Fibroblast of lung (primary cell): ENCODE data around the gene CYYR1. TPM values are rescaled to one million over a fixed set of nuclear protein-coding genes. Genes with fewer than 3 reads are reported as not detected.

ENCODE experiments used
- DNase-seq, 2 donors: peaks; one replicate each; pipeline versions ENCODE4 v3.0.0 to v3.0.0-alpha.2; 2010; ENCODE audit warnings: low read depth in 2 of 2
- H2AFZ ChIP-seq: 2 replicates; pipeline ENCODE4 v1.5.1; 2012; ENCODE audit warnings: low read length, control low read depth, inconsistent platforms
- H3K27ac ChIP-seq: 2 replicates; pipeline ENCODE4 v1.5.1; 2011; ENCODE audit warnings: low read length, control low read depth; ENCODE audit not compliant: insufficient read depth
- H3K27me3 ChIP-seq: 2 replicates; pipeline ENCODE4 v1.5.1; 2011; ENCODE audit warnings: mild to moderate bottlenecking, low read length; ENCODE audit not compliant: control insufficient read depth, insufficient read depth
- H3K36me3 ChIP-seq: 2 replicates; pipeline ENCODE4 v1.5.1; 2011; ENCODE audit warnings: low read length; ENCODE audit not compliant: control insufficient read depth, insufficient read depth
- H3K4me1 ChIP-seq: 2 replicates; pipeline ENCODE4 v1.5.1; 2011; ENCODE audit warnings: low read length; ENCODE audit not compliant: control insufficient read depth, insufficient read depth; ENCODE audit errors: extremely low read depth
- H3K4me2 ChIP-seq: 2 replicates; pipeline ENCODE4 v1.5.1; 2011; ENCODE audit warnings: low read length, control low read depth; ENCODE audit not compliant: insufficient read depth; ENCODE audit errors: extremely low read depth
- H3K4me3 ChIP-seq, 4 experiments: fragments of 200-600 bp in 1 of 4; sonication (generic) in 1 of 4; replicated peaks in 1 of 4; 2 replicates each; pipeline ENCODE4 v1.5.1; 2011 to 2016; ENCODE audit warnings: low read length in 4 of 4, low read depth in 3 of 4, mild to moderate bottlenecking in 3 of 4, control low read depth in 2 of 4, inconsistent platforms in 1 of 4, mixed read lengths in 1 of 4; ENCODE audit not compliant: insufficient read depth in 1 of 4; ENCODE audit errors: control extremely low read depth in 1 of 4
- H3K79me2 ChIP-seq: 2 replicates; pipeline ENCODE4 v1.5.1; 2012; ENCODE audit warnings: mild to moderate bottlenecking, low read length, inconsistent platforms; ENCODE audit not compliant: control insufficient read depth, insufficient read depth
- H3K9ac ChIP-seq: 2 replicates; pipeline ENCODE4 v1.5.1; 2011; ENCODE audit warnings: mild to moderate bottlenecking, low read length, control low read depth; ENCODE audit not compliant: insufficient read depth
- H3K9me3 ChIP-seq: 2 replicates; pipeline ENCODE4 v1.5.1; 2012; ENCODE audit warnings: low read depth, low read length; ENCODE audit not compliant: control insufficient read depth, insufficient read depth
- H4K20me1 ChIP-seq: 2 replicates; pipeline ENCODE4 v1.5.1; 2011; ENCODE audit warnings: low read length; ENCODE audit not compliant: control insufficient read depth, insufficient read depth; ENCODE audit errors: extremely low read depth
- EZH2 ChIP-seq: IDR thresholded peaks from 2 replicates; pipeline ENCODE4 v1.5.1; 2012; ENCODE audit warnings: low read length, control low read depth, mild to moderate bottlenecking; ENCODE audit errors: missing control alignments
- polyA plus RNA-seq, 2 donors: library from polyadenylated mRNA; depleted of rRNA in 1 of 2; stranded (reverse) in 1 of 2; unstranded in 1 of 2; fragments of >200 nt; gene quantifications; 2 replicates each; pipeline ENCODE4 v1.2.1, GENCODE V29; 2011 to 2012; ENCODE audit warnings: missing spikeins in 1 of 2
- total RNA-seq: library from RNA; depleted of rRNA; stranded (reverse); fragments of >200 nt; gene quantifications from 2 replicates; pipeline ENCODE4 v1.2.1, GENCODE V29; 2014
- TF ChIP-seq, protein P1 (sequence below), 2 donors: IDR thresholded peaks in 1 of 2; conservative IDR thresholded peaks in 1 of 2; 1 replicate in 1 of 2; 2 replicates in 1 of 2; pipeline ENCODE4 v1.5.1; 2011 to 2012; ENCODE audit warnings: low read length in 2 of 2, control low read depth in 1 of 2, inconsistent platforms in 1 of 2, low read depth in 1 of 2, mild to moderate bottlenecking in 1 of 2

CYYR1 gene
- total and polyA plus RNA-seq, 2 donors (not counting 1 experiment from before 2014, with no cell fraction given): 0.17 TPM; not detected in 1

DNA sequence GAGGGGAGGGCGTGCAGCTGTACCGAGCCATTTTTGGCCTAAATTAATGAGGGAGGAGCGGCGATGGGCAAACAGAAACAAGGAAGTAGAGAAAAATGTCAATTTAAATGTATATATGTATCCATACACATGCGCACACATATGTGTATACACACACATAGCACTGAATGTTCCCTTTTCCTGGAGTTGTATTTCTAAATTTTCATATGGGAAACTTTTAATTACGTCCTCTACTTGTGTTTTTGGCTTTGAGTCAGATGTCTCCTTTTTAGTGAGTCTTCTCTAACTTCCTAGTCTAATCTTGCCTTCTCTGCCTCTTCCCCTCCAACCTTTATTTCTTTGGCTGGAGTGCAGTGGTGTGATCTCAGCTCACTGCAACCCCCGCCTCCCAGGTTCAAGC lies 15.4 kb upstream of the CYYR1 start:
- H3K4me2 ChIP-seq: peak overlapping the region; percentile 37
- no peaks in the 10 kb centered on the region for H3K36me3 ChIP-seq
- H3K4me1 ChIP-seq: peaks cover 4% of the 10 kb centered on the region
- H3K27me3 ChIP-seq: no peaks in the 10 kb centered on the region
- no peaks in the 10 kb centered on the region for H4K20me1 ChIP-seq
- peak in 1 of 2 donors; percentile 31 for DNase-seq
- H3K79me2 ChIP-seq: no peaks in the 10 kb centered on the region
- TF ChIP-seq, protein P1, sequence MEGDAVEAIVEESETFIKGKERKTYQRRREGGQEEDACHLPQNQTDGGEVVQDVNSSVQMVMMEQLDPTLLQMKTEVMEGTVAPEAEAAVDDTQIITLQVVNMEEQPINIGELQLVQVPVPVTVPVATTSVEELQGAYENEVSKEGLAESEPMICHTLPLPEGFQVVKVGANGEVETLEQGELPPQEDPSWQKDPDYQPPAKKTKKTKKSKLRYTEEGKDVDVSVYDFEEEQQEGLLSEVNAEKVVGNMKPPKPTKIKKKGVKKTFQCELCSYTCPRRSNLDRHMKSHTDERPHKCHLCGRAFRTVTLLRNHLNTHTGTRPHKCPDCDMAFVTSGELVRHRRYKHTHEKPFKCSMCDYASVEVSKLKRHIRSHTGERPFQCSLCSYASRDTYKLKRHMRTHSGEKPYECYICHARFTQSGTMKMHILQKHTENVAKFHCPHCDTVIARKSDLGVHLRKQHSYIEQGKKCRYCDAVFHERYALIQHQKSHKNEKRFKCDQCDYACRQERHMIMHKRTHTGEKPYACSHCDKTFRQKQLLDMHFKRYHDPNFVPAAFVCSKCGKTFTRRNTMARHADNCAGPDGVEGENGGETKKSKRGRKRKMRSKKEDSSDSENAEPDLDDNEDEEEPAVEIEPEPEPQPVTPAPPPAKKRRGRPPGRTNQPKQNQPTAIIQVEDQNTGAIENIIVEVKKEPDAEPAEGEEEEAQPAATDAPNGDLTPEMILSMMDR (conservative IDR thresholded peaks at IDR 0.05 in 1 of 2, IDR thresholded peaks at IDR 0.05 in 1 of 2; ENCODE audit: low read depth in 1 of 2, low read length in 2 of 2): no peak
- TF ChIP-seq EZH2: no peak
- H3K9me3 ChIP-seq: no peaks in the 10 kb centered on the region
- H3K9ac ChIP-seq: no peak overlapping the region
- no peak overlapping the region for H3K27ac ChIP-seq
- no peak overlapping the region for H2AFZ ChIP-seq
- peak overlapping the region in 1 of 4 experiments; percentile 52 for H3K4me3 ChIP-seq

DNA sequence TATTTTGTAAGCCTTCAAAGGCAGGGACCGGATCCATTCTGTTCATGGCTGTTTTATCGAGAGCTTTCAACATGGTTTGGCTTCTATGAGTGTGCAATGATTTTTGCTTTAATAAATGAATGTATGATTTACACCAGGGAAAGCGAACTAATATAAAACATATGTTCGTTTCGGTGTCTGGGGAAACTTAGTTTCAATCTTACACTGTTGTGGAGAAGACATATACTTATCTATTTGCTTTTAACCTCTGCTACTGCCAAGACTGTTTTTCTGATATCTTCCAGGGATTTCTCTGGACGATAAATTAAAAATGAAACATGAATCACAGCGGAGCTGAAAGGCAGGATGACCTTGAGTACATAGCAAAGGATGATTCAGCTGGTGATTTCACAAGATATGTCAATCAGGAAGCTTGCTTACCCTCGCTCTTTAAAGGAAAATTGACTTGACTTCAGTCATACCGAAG lies 14.7 kb upstream of the CYYR1 start:
- no peak overlapping the region for H3K27ac ChIP-seq
- no peak overlapping the region for H2AFZ ChIP-seq
- DNase-seq: peak; percentile 70 to 92
- H3K4me2 ChIP-seq: peak overlapping the region; percentile 37
- H3K27me3 ChIP-seq: no peaks in the 10 kb centered on the region
- no peak overlapping the region for H3K9ac ChIP-seq
- no peaks in the 10 kb centered on the region for H3K36me3 ChIP-seq
- no peaks in the 10 kb centered on the region for H3K9me3 ChIP-seq
- peaks cover 4% of the 10 kb centered on the region for H3K4me1 ChIP-seq
- TF ChIP-seq EZH2: no peak
- TF ChIP-seq, protein P1 (conservative IDR thresholded peaks at IDR 0.05 in 1 of 2, IDR thresholded peaks at IDR 0.05 in 1 of 2; ENCODE audit: low read depth in 1 of 2, low read length in 2 of 2): no peak
- no peaks in the 10 kb centered on the region for H3K79me2 ChIP-seq
- H4K20me1 ChIP-seq: no peaks in the 10 kb centered on the region
- peak overlapping the region in 1 of 4 experiments; percentile 52 for H3K4me3 ChIP-seq

DNA sequence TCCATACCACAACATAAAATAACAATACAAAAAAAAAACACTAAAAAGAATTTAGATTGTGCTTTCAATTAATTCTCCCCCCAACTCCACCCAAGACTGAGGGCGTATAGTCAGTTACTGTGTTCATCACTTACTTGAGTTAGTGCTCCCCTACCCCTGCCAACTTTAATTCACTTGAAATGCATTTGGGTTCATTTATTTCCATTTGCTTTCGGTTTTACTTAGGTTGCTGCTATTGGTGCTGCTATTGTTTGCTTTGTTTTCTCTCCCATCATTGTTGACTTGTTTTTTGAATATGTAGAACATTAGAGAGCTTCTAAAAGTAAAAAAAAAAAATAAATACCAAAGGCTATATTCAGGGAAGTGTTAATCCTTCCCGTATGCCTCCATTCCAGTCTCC lies 10.7 kb upstream of the CYYR1 start:
- no peaks in the 10 kb centered on the region for H3K79me2 ChIP-seq
- H3K27ac ChIP-seq: no peak overlapping the region
- no peaks in the 10 kb centered on the region for H3K27me3 ChIP-seq
- H4K20me1 ChIP-seq: no peaks in the 10 kb centered on the region
- TF ChIP-seq EZH2: no peak
- TF ChIP-seq, protein P1 (conservative IDR thresholded peaks at IDR 0.05 in 1 of 2, IDR thresholded peaks at IDR 0.05 in 1 of 2; ENCODE audit: low read depth in 1 of 2, low read length in 2 of 2): no peak
- no peaks in the 10 kb centered on the region for H3K9me3 ChIP-seq
- peaks cover 4% of the 10 kb centered on the region for H3K4me1 ChIP-seq
- no peak overlapping the region for H2AFZ ChIP-seq
- H3K4me3 ChIP-seq: no peak overlapping the region
- H3K4me2 ChIP-seq: no peak overlapping the region
- DNase-seq: no peak
- H3K9ac ChIP-seq: no peak overlapping the region
- no peaks in the 10 kb centered on the region for H3K36me3 ChIP-seq
